Spleen (tissue), 7 donors: ENCODE data around the gene NCL.

Experiments
- POLR2A ChIP-seq, 3 donors: fragments of 450-650 bp; IDR thresholded peaks; one replicate each; pipeline ENCODE4 v1.5.1; 2017; ENCODE audit warnings: antibody characterized with exemption in 3 of 3, mild to moderate bottlenecking in 1 of 3
- POLR2AphosphoS5 ChIP-seq, 3 donors: sonication (generic); formaldehyde crosslinking; IDR thresholded peaks; one replicate each; pipeline ENCODE4 v1.5.1; 2017; ENCODE audit warnings: antibody characterized with exemption in 3 of 3
- TF ChIP-seq, protein P1 (sequence below), 11 experiments: fragments of 200-600 bp in 7 of 11; fragments of 450-650 bp in 4 of 11; sonication (generic) in 4 of 11; IDR thresholded peaks in 8 of 11; conservative IDR thresholded peaks in 3 of 11; 1 replicate in 7 of 11; 2 replicates in 4 of 11; pipeline versions ENCODE4 v1.4.0 to v1.8.0; 2016 to 2021; ENCODE audit warnings: antibody characterized with exemption in 11 of 11, inconsistent platforms in 4 of 11, mild to moderate bottlenecking in 1 of 11
- donor health status: DM: no; HTN: no; CAD: no; lungs with moderate emphysema.
- donor health status: DM: no; HTN: no; CAD: no.
- donor health status: DM: no; HTN: no; CAD: no.

- TF ChIP-seq POLR2AphosphoS5 (IDR thresholded peaks at IDR 0.05) (no peak), POLR2A (IDR thresholded peaks at IDR 0.05) (no peak)
- TF ChIP-seq, protein P1, sequence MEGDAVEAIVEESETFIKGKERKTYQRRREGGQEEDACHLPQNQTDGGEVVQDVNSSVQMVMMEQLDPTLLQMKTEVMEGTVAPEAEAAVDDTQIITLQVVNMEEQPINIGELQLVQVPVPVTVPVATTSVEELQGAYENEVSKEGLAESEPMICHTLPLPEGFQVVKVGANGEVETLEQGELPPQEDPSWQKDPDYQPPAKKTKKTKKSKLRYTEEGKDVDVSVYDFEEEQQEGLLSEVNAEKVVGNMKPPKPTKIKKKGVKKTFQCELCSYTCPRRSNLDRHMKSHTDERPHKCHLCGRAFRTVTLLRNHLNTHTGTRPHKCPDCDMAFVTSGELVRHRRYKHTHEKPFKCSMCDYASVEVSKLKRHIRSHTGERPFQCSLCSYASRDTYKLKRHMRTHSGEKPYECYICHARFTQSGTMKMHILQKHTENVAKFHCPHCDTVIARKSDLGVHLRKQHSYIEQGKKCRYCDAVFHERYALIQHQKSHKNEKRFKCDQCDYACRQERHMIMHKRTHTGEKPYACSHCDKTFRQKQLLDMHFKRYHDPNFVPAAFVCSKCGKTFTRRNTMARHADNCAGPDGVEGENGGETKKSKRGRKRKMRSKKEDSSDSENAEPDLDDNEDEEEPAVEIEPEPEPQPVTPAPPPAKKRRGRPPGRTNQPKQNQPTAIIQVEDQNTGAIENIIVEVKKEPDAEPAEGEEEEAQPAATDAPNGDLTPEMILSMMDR (IDR thresholded peaks at IDR 0.05 in 8 of 11, conservative IDR thresholded peaks at IDR 0.05 in 3 of 11), result no peak
Observed at GRCh38 chr2:231418820-231419640, 45.3 kb downstream of the NCL start.
